OCI-LY1 (cell line): ENCODE data around the gene PLEKHH1.
"Not testable (repeated sequence)": the region's sequence is repeated elsewhere in the genome, so short reads cannot be mapped to it uniquely, and the experiment has no call there.

Source experiments
- H2AFZ ChIP-seq: fragments of 200-600 bp; sonication (generic), shearing (Covaris generic); 2 replicates; pipeline ENCODE4 v1.6.0; 2014; ENCODE audit warnings: antibody characterized with exemption, mild to moderate bottlenecking, low read length
- H3F3A ChIP-seq: fragments of 200-600 bp; sonication (generic), shearing (Covaris generic); 2 replicates; pipeline ENCODE4 v1.6.0; 2014; ENCODE audit warnings: mild to moderate bottlenecking, antibody characterized with exemption, low read length, moderate library complexity; ENCODE audit not compliant: insufficient read depth
- H3K27ac ChIP-seq: fragments of 200-600 bp; sonication (generic); 2 replicates; pipeline ENCODE4 v1.5.1; 2014; ENCODE audit warnings: low read length, mixed run types, mild to moderate bottlenecking, low read depth; ENCODE audit not compliant: poor library complexity, severe bottlenecking
- H3K27me3 ChIP-seq: fragments of 200-600 bp; sonication (generic); 2 replicates; pipeline ENCODE4 v1.6.0; 2014; ENCODE audit warnings: antibody characterized with exemption, mild to moderate bottlenecking, low read length, moderate library complexity; ENCODE audit not compliant: insufficient read depth
- H3K36me3 ChIP-seq: fragments of 200-600 bp; sonication (generic); 2 replicates; pipeline ENCODE4 v1.6.1; 2014; ENCODE audit warnings: mild to moderate bottlenecking, antibody characterized with exemption, low read length, moderate library complexity, mixed read lengths; ENCODE audit not compliant: insufficient read depth
- H3K4me1 ChIP-seq: fragments of 200-600 bp; sonication (generic); 2 replicates; pipeline ENCODE4 v1.5.1; 2014; ENCODE audit warnings: mild to moderate bottlenecking, low read length, moderate library complexity; ENCODE audit not compliant: insufficient read depth, severe bottlenecking
- H3K4me2 ChIP-seq: fragments of 200-600 bp; sonication (generic), shearing (Covaris generic); 2 replicates; pipeline ENCODE4 v1.6.1; 2014; ENCODE audit warnings: low read length
- H3K4me3 ChIP-seq: fragments of 200-600 bp; sonication (generic); 2 replicates; pipeline ENCODE4 v1.5.1; 2014; ENCODE audit warnings: low read length, low read depth, mild to moderate bottlenecking, mixed read lengths; ENCODE audit not compliant: poor library complexity, severe bottlenecking
- H3K79me2 ChIP-seq: fragments of 200-600 bp; shearing (Covaris generic); 2 replicates; pipeline ENCODE4 v1.6.1; 2016; ENCODE audit warnings: mixed run types, low read length, mixed read lengths; ENCODE audit not compliant: insufficient read depth
- H3K9ac ChIP-seq: fragments of 200-600 bp; sonication (generic), shearing (Covaris generic); 2 replicates; pipeline ENCODE4 v1.6.1; 2014; ENCODE audit warnings: mild to moderate bottlenecking, low read length, mixed read lengths
- H3K9me2 ChIP-seq: fragments of 200-600 bp; sonication (generic), shearing (Covaris generic); 2 replicates; pipeline ENCODE4 v1.6.1; 2014; ENCODE audit warnings: low read depth, mild to moderate bottlenecking, low read length, mixed read lengths
- H3K9me3 ChIP-seq: fragments of 200-600 bp; shearing (Covaris generic); 2 replicates; pipeline ENCODE4 v1.6.1; 2014; ENCODE audit warnings: low read length, mixed read lengths
- H4K20me1 ChIP-seq: fragments of 200-600 bp; sonication (generic), shearing (Covaris generic); 2 replicates; pipeline ENCODE4 v1.6.0; 2016; ENCODE audit warnings: mild to moderate bottlenecking, low read length; ENCODE audit not compliant: insufficient read depth
- EZH2 ChIP-seq: fragments of 200-600 bp; sonication (generic), shearing (Covaris generic); IDR thresholded peaks from 2 replicates; pipeline ENCODE4 v1.8.0; 2017; ENCODE audit warnings: borderline replicate concordance, mixed run types, mild to moderate bottlenecking, antibody characterized with exemption, low read length, moderate library complexity, mixed read lengths
- TF ChIP-seq, protein P1 (sequence below): fragments of 200-600 bp; sonication (generic), shearing (Covaris generic); IDR thresholded peaks from 2 replicates; pipeline ENCODE4 v1.5.1; 2017; ENCODE audit warnings: mild to moderate bottlenecking, antibody characterized with exemption, low read length, moderate library complexity, mixed read lengths

The PLEKHH1 gene

DNA sequence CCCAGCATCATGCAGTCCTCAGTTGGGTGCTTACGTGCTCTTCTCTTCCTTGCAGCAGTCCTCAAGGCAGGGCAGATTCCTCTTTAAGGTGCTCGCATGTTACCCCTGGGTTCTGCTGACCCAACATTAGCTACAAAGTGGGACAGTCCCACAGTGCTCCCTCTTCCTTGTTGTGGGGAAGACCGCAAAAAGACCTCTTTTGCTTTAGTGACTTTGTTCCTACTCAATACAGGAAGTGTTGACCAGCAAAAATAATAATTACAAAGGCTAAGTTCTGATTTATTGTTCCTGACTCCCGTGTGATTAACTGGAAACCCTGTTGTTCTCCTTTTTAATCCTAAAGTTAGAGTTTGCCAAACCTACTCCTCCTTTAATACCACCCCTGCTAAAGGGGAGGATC is 53.3 kb downstream of the PLEKHH1 start:
- Histone ChIP-seq H3K9ac (no peak overlapping the region), H3K27ac (no peak overlapping the region)

DNA sequence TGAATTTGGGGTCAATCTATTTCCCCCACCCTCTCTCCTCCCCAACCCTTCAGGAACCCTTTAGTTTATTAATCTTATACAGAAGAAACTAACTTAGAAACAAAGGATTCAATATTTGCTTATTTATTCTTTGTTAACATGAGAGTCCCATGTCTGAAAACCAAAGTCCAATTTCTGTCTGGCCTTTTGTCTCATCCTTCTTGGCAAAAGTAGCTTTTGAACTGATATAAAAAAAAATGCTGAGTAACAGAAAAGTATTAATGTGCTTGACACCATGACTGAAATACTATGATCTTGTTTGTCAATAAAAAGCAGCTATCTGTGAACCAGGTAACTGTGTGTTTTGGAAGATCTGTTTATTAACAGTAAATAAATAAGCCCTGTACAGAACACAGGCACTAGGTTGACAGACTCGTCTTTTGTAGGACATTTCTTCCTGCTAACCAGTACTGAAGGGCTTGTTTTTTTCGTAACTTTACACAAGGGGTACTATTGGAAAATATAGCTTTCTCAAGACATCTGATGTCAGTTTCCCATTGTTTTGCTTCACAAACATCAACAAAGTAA is 56.2 kb downstream of the PLEKHH1 start:
- Histone ChIP-seq H3K36me3 (peaks cover 56% of the 10 kb centered on the region), H2AFZ (no peak overlapping the region), H4K20me1 (no peaks in the 10 kb centered on the region), H3K9me3 (no peaks in the 10 kb centered on the region), H3F3A (no peaks in the 10 kb centered on the region), H3K27me3 (no peaks in the 10 kb centered on the region), H3K9me2 (no peaks in the 10 kb centered on the region), H3K79me2 (no peaks in the 10 kb centered on the region), H3K4me2 (no peak overlapping the region), H3K4me3 (no peak overlapping the region), H3K9ac (no peak overlapping the region), H3K27ac (no peak overlapping the region), H3K4me1 (no peaks in the 10 kb centered on the region)
- TF ChIP-seq EZH2, result no peak
- TF ChIP-seq, protein P1, sequence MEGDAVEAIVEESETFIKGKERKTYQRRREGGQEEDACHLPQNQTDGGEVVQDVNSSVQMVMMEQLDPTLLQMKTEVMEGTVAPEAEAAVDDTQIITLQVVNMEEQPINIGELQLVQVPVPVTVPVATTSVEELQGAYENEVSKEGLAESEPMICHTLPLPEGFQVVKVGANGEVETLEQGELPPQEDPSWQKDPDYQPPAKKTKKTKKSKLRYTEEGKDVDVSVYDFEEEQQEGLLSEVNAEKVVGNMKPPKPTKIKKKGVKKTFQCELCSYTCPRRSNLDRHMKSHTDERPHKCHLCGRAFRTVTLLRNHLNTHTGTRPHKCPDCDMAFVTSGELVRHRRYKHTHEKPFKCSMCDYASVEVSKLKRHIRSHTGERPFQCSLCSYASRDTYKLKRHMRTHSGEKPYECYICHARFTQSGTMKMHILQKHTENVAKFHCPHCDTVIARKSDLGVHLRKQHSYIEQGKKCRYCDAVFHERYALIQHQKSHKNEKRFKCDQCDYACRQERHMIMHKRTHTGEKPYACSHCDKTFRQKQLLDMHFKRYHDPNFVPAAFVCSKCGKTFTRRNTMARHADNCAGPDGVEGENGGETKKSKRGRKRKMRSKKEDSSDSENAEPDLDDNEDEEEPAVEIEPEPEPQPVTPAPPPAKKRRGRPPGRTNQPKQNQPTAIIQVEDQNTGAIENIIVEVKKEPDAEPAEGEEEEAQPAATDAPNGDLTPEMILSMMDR, result no peak

More for the DNA sequence above, 53.3 kb downstream of the PLEKHH1 start:
- Histone ChIP-seq H3K27me3 (no peaks in the 10 kb centered on the region; the same call in 1 of the 2 replicates), H3K4me3 (no peak overlapping the region), H3K79me2 (no peaks in the 10 kb centered on the region), H3K36me3 (peaks cover 33% of the 10 kb centered on the region), H4K20me1 (no peaks in the 10 kb centered on the region), H3K4me1 (no peaks in the 10 kb centered on the region), H3K9me3 (no peaks in the 10 kb centered on the region), H3K9me2 (no peaks in the 10 kb centered on the region), H3F3A (no peaks in the 10 kb centered on the region), H2AFZ (no peak overlapping the region), H3K4me2 (no peak overlapping the region)
- TF ChIP-seq, protein P1, result no peak
- TF ChIP-seq EZH2, result no peak

DNA sequence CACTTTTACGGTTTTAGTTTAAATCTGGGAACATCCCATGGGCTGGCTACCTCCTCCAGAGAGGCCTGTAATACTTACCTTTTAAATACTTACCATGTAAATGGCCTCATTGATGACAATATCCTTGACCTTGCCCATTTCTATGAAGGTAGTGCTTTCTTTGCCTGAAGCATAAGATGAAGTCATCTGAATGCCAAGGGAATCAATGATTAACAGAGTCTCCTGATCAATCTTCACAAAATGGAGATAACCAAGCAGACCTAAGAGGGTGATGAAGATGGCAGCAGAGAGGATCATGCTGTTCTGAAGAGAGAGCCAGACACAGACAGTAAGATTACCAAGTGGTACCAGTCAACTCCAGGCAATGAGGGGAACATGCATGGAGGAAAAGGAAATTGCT is 60.6 kb downstream of the PLEKHH1 start:
- H3K27ac ChIP-seq, H3K9me3 ChIP-seq, H3K4me2 ChIP-seq, H3F3A ChIP-seq, H3K9ac ChIP-seq, H2AFZ ChIP-seq, H3K4me1 ChIP-seq, H3K27me3 ChIP-seq, H4K20me1 ChIP-seq, H3K79me2 ChIP-seq, H3K4me3 ChIP-seq, H3K9me2 ChIP-seq: not testable (repeated sequence)
- peaks cover 54% of the 10 kb centered on the region for H3K36me3 ChIP-seq

DNA sequence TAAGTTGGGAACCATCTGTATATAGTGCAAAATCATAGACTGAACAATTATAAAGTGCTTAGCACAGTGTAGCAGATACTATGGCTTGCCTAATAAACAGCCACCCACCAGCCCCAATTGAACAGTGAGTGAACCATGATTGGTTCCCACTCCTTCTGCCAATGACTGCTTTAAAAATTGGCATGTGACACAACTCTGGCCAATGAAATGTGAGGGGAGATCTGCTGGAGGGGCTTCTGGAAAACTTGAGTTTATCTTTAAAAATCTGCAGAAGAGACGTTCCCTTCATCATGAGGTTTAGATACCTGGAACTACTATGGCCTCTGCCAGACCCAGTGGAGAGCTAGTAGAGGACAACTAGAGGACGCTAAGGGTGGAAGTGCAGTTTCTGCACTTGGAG is 62.3 kb downstream of the PLEKHH1 start:
- H3K9me2 ChIP-seq, result no peaks in the 10 kb centered on the region
- H3K36me3 ChIP-seq, result peaks cover 39% of the 10 kb centered on the region
- no peak overlapping the region for H3K4me2 ChIP-seq
- no peaks in the 10 kb centered on the region for H4K20me1 ChIP-seq
- TF ChIP-seq, protein P1, result no peak
- TF ChIP-seq EZH2, result no peak
- no peak overlapping the region for H2AFZ ChIP-seq
- no peak overlapping the region for H3K4me3 ChIP-seq
- H3K27ac ChIP-seq, result no peak overlapping the region
- no peak overlapping the region for H3K9ac ChIP-seq
- no peaks in the 10 kb centered on the region for H3F3A ChIP-seq
- peaks cover 18% of the 10 kb centered on the region for H3K4me1 ChIP-seq
- no peaks in the 10 kb centered on the region for H3K27me3 ChIP-seq
- no peaks in the 10 kb centered on the region for H3K9me3 ChIP-seq
- H3K79me2 ChIP-seq, result peaks cover 11% of the 10 kb centered on the region
